NCI-H345 treated with DMSO at 0.1 percent for 48 hours (cell line): ENCODE measurements around the gene ANO6.
"Not testable (repeated sequence)": the region's sequence is repeated elsewhere in the genome, so short reads cannot be mapped to it uniquely, and the experiment has no call there.

Experiments
- DNase-seq: peaks from one replicate; lab custom pipeline; 2025; ENCODE audit not compliant: unreplicated experiment; lab: John Stamatoyannopoulos, UW

Gene ANO6

GRCh38 chr12:45304514-45305178 lies 88.8 kb downstream of the ANO6 start:
- no peak for DNase-seq

GRCh38 chr12:45305907-45306306 lies 90.0 kb downstream of the ANO6 start:
- DNase-seq, result no peak

GRCh38 chr12:45309836-45310626 lies 94.1 kb downstream of the ANO6 start:
- DNase-seq, result no peak

- DNase-seq, result no peak
Observed at GRCh38 chr12:45310627-45310968, 94.7 kb downstream of the ANO6 start.

- DNase-seq, result no peak
Observed at GRCh38 chr12:45312012-45312411, 96.1 kb downstream of the ANO6 start.

DNA sequence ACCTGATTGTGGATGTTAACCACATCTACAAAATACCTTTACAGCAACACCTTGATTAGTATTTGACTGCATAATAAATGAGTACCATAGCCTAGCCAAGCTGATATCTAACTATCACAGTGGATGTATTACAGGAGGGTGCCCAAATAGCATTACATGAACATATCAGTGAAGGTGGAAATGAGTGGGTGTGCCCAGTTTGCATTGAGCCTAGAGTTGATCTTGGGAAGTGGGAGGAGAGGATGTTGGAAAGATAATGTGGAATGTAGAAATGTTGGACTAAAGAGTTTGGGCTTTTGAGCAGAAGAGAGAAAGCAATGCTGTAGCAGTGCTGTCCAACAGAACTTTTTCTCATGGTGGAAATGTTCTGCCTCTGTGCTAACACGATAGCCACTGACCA lies 98.9 kb downstream of the ANO6 start:
- DNase-seq, result no peak

DNA sequence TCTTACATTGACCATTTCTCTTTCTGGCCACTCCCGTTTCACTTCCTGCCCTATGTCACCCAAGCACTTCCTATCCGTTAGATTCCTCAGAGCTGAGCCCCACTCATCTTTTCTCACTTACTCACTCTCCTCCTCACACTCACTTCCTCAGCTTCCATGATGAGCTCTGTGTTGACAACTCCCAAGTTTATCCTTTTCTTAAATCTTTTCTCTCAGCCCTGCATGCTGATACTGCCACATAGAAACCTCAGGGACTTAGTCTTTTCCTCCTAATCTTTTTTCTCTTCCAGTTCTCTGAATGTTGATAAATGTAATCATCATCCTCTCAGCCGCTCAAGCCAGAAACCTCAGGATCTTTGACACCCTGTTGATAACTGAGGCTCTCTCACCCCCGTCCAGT lies 99.6 kb downstream of the ANO6 start:
- no peak for DNase-seq

DNA sequence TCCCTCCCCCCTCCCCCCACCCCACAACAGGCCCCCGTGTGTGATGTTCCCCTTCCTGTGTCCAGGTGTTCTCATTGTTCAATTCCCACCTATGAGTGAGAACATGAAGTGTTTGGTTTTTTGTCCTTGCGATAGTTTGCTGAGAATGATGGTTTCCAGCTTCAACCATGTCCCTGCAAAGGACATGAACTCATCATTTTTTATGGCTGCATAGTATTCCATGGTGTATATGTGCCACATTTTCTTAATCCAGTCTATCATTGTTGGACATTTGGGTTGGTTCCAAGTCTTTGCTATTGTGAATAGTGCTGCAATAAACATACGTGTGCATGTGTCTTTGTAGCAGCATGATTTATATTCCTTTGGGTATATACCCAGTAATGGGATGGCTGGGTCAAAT lies 101.4 kb downstream of the ANO6 start:
- DNase-seq, result not testable (repeated sequence)

- no peak for DNase-seq
Observed at GRCh38 chr12:45322810-45323209, 106.9 kb downstream of the ANO6 start.

GRCh38 chr12:45324391-45324790 lies 108.5 kb downstream of the ANO6 start:
- no peak for DNase-seq

DNA sequence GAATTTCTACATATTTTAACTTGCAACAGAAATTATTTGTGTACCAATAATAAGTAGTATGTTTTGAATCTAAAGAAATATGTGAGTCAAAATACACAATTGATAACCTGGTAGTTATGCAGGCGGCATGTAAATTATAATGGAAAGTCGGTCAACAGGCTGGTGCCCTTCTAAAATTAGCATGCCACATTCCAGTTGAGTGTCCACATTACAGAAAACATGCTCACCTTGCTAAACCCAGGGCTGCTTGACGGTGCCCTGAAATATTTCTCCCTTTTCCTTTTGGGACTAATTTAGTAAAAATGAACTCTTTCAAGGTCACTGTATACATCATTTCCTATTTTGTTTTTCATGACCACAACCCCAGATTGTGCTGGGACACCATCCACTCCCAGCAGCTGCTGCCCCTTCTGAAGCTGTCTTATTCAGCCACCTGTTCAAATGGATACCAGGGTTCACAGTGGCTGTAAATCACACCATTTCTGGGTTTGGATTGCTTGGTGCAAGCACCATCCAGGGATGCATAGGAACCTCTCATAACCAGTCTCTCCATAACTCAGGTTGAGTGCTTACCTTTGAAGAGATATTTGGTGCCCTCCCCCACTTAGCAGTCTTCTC lies 110.6 kb downstream of the ANO6 start:
- no peak for DNase-seq

DNA sequence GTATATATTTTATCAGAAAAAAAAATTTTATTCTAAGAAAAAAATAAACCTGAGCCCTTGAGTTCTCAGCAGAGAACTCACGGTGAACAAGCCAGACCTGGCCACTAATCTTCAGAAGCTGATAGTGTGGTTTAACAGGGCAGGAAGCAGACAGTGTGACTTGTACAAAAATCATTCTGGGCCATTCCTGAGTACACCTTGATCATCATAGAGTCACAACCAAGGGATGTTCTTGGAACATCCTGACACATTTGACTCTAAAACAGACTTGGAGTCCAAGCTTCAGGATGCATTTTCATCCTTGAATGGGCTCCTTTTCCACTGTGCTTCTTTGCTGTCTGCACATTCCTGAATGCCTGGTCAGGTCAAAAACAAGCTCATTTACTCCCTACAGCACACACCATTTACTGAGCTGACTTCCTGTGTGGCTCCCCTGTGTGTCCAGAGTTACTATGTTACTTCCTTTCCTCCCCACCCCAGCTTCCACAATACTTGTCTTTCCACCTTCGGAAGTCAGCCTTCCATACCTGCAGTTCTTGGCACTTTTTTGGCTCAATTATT lies 112.0 kb downstream of the ANO6 start:
- no peak for DNase-seq

GRCh38 chr12:45329238-45329637 lies 113.3 kb downstream of the ANO6 start:
- no peak for DNase-seq

DNA sequence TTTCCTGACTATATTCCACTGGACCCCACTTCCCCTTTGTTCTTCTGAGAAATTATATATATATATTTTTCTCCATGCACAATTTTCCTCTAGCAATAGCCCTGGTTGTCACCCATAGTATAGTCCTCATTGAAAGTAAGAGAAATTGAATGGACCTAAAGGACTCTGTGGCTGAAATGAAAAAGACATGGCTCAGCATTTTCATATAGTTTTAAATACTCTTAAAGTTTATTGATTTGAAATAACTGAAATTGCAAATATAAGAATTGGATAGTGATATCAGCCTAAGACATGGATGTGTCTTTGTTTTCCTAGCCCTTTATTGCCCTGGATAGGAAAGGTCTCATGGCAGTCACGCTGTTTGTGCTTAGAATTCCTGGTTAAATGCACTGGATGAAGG lies 113.8 kb downstream of the ANO6 start:
- DNase-seq, result no peak

- DNase-seq, result no peak
Observed at GRCh38 chr12:45331552-45331951, 115.7 kb downstream of the ANO6 start.

DNA sequence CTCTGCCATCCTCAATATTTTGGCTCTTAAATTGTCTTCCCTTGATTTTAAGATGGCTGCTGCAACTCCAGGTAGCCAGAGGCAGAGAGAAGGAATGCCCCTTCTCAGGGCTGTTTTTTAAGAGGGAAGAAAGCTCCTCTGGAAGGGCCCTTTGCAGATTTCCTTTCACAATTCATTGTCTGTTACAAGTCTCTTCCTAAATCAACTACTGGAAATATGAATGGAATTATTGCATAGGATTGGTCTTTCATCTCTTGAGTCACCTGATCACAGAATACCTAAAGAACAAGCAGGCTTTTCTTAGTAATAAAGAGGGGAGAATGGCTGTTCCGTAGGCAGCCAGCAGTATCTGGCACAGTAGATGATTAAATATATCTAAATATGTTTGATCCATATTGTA lies 118.5 kb downstream of the ANO6 start:
- no peak for DNase-seq

GRCh38 chr12:45336331-45336730 lies 120.4 kb downstream of the ANO6 start:
- no peak for DNase-seq

DNA sequence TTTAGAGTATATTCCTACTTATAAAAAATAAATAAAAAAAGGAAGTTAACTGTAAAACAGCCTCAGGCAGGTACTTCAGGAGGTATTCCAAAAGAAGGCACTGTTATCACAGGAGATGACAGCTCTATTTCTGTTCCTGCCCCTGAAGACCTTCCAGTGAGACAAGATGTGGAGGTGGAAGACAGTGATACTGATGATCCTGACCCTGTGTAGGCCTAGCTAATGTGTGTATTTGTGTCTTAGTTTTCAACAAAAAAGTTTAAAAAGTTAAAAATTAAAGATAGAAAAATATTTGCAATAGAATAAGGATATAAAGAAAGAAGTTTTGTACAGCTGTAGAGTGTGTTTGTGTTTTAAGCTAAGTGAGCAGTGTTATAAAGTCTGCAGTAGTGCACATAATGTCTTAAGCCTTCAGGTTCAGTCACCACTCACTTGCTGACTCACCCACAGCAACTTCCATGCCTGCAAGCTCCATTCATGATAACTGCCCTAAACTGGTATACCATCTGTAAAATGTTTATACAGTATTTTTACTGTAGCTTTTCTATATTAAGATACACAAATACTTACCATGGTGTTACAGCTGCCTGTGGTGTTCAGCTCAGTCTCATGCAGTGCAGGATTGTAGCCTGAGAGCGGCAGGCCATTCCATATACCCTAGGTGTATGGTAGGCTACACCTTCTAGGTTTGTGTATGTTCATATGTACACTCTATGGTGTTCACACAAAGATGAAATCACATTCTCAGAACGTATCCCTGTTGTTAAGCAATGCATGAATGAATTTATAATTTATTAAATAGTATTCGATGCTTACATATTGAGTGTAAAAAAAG lies 121.1 kb downstream of the ANO6 start:
- DNase-seq, result no peak

DNA sequence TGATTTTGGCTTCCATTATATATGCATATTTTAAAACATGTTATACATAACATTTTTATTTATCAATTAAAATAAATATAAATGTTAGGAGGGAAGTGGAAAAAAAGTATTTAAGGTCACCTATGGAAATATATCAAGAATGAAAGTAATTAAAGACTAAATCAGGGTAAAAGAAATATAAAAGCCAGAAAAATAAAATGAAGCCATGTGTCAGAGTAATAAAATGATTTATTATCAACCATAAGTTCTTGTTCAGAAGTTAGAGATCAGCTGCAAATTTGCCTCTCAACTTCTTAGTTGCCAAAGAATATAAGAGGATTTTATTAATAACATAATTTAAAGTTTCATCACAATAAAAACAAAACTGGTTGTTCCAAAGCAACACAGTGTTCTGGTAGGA lies 121.9 kb downstream of the ANO6 start:
- DNase-seq, result no peak

DNA sequence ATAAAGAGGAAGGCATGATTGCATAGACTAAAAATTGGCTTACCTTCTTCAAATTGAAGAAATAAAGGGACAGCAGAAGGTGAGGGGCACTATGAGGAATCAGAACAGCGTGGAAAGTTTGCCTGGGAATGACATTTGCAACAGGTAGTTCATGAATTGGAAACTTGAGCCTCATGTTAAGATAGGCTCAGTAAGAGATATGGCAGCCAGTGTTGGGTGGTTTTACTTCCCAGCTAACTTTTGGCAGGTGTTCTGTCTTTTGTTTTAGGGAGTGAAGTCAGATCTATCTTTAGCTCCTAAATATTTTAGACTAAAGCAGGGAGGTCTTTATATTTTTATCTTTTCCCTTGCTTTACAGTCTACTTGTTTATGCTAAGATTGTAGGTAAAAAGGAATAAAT lies 122.4 kb downstream of the ANO6 start:
- no peak for DNase-seq

DNA sequence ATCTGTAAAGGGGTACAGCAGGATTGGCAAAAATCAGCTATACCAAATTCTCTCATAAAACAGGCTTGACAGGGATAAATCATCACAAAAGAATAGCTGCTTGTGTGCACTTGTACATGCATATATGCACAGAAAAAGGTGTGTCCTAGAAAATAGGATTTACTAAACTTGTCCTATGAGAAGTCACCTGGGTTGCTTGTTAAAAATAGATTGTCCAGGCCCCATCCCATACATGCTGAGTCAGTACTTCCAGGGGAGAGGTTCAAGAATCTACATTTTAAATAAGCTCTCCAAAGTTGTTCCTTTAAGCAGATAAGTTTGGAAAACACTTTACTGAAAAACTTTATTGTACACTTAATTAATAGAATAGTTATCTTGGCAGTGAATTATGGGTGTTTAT lies 123.1 kb downstream of the ANO6 start:
- DNase-seq, result no peak
